ENCODE data around the gene LPCAT1. TPM values are rescaled to one million over a fixed set of nuclear protein-coding genes. Genes with fewer than 3 reads are reported as not detected.
A peak's percentile ranks its signal among the peaks of the same experiment; 100 is the strongest.

Gene LPCAT1
- total RNA-seq, 1 donor from 2014 or later = 37.9 TPM

GRCh38 chr5:1442222-1443145, 81.3 kb downstream of the LPCAT1 start:
- H3K36me3 Mint-ChIP-seq (ENCODE audit: unreplicated experiment) = no peaks in the 10 kb centered on the region
- H3K4me1 Mint-ChIP-seq (ENCODE audit: unreplicated experiment) = peaks cover 2% of the 10 kb centered on the region
- H3K9me3 Mint-ChIP-seq (ENCODE audit: unreplicated experiment) = peaks cover 7% of the 10 kb centered on the region
- H3K27me3 Mint-ChIP-seq (ENCODE audit: unreplicated experiment) = peaks cover 38% of the 10 kb centered on the region
- no peak for DNase-seq (ENCODE audit: extremely low spot score, unreplicated experiment)
- no peak for TF ChIP-seq CTCF (IDR thresholded peaks at IDR 0.05)
- H3K27ac Mint-ChIP-seq (ENCODE audit: unreplicated experiment) = no peak overlapping the region
- no peak overlapping the region for H3K4me3 Mint-ChIP-seq (ENCODE audit: unreplicated experiment)

- peaks cover 2% of the 10 kb centered on the region for H3K4me1 Mint-ChIP-seq (ENCODE audit: unreplicated experiment)
- H3K27ac Mint-ChIP-seq (ENCODE audit: unreplicated experiment) = no peak overlapping the region
- DNase-seq (ENCODE audit: extremely low spot score, unreplicated experiment) = no peak
- H3K36me3 Mint-ChIP-seq (ENCODE audit: unreplicated experiment) = no peaks in the 10 kb centered on the region
- peaks cover 27% of the 10 kb centered on the region for H3K27me3 Mint-ChIP-seq (ENCODE audit: unreplicated experiment)
- TF ChIP-seq CTCF (IDR thresholded peaks at IDR 0.05) = no peak
- H3K4me3 Mint-ChIP-seq (ENCODE audit: unreplicated experiment) = no peak overlapping the region
- H3K9me3 Mint-ChIP-seq (ENCODE audit: unreplicated experiment) = peaks cover 7% of the 10 kb centered on the region
These were observed 82.4 kb downstream of the LPCAT1 start for GRCh38 chr5:1441166-1441865.

GRCh38 chr5:1440098-1440493, 83.7 kb downstream of the LPCAT1 start:
- no peak overlapping the region for H3K27ac Mint-ChIP-seq (ENCODE audit: unreplicated experiment)
- H3K27me3 Mint-ChIP-seq (ENCODE audit: unreplicated experiment) = peaks cover 27% of the 10 kb centered on the region
- no peak for TF ChIP-seq CTCF (IDR thresholded peaks at IDR 0.05)
- H3K36me3 Mint-ChIP-seq (ENCODE audit: unreplicated experiment) = no peaks in the 10 kb centered on the region
- H3K9me3 Mint-ChIP-seq (ENCODE audit: unreplicated experiment) = peaks cover 7% of the 10 kb centered on the region
- DNase-seq (ENCODE audit: extremely low spot score, unreplicated experiment) = no peak
- no peak overlapping the region for H3K4me3 Mint-ChIP-seq (ENCODE audit: unreplicated experiment)
- peaks cover 2% of the 10 kb centered on the region for H3K4me1 Mint-ChIP-seq (ENCODE audit: unreplicated experiment)

GRCh38 chr5:1439388-1440097, 84.2 kb downstream of the LPCAT1 start:
- DNase-seq (ENCODE audit: extremely low spot score, unreplicated experiment) = peak; percentile 80
- TF ChIP-seq CTCF (IDR thresholded peaks at IDR 0.05) = no peak
- Mint-ChIP-seq H3K4me3 (ENCODE audit: unreplicated experiment) (no peak overlapping the region), H3K27ac (ENCODE audit: unreplicated experiment) (no peak overlapping the region), H3K36me3 (ENCODE audit: unreplicated experiment) (no peaks in the 10 kb centered on the region), H3K4me1 (ENCODE audit: unreplicated experiment) (peaks cover 2% of the 10 kb centered on the region), H3K9me3 (ENCODE audit: unreplicated experiment) (peaks cover 9% of the 10 kb centered on the region), H3K27me3 (ENCODE audit: unreplicated experiment) (peaks cover 24% of the 10 kb centered on the region)
